Small intestine (tissue), 7 donors: ENCODE data around the gene INSL6. TPM values are rescaled to one million over a fixed set of nuclear protein-coding genes. Genes with fewer than 3 reads are reported as not detected.
"Not testable (repeated sequence)": the region's sequence is repeated elsewhere in the genome, so short reads cannot be mapped to it uniquely, and the experiment has no call there.

Source experiments
- DNase-seq, 2 donors: peaks; one replicate each; pipeline versions ENCODE4 v3.0.0 to v3.0.0-alpha.2; 2013
- FAIRE-seq: peaks from 2 replicates; lab custom pipeline; 2012; peaks lifted over from hg19 to GRCh38; lab: Jason Lieb, UNC
- H3K27ac ChIP-seq, 3 donors: one replicate each; pipeline ENCODE4 v1.5.1; 2013; ENCODE audit warnings: low read length in 2 of 3, mild to moderate bottlenecking in 2 of 3, control low read depth in 1 of 3, inconsistent platforms in 1 of 3, low read depth in 1 of 3, moderate library complexity in 1 of 3
- H3K27me3 ChIP-seq, 3 donors: one replicate each; pipeline ENCODE4 v1.6.1; 2013; ENCODE audit warnings: low read length in 3 of 3, inconsistent platforms in 1 of 3; ENCODE audit not compliant: control insufficient read depth in 3 of 3, insufficient read depth in 3 of 3
- H3K36me3 ChIP-seq, 3 donors: one replicate each; pipeline ENCODE4 v1.6.1; 2013; ENCODE audit warnings: low read length in 3 of 3, inconsistent platforms in 1 of 3, low read depth in 1 of 3, mild to moderate bottlenecking in 1 of 3, moderate library complexity in 1 of 3; ENCODE audit not compliant: control insufficient read depth in 3 of 3, insufficient read depth in 2 of 3
- H3K4me1 ChIP-seq, 3 donors: one replicate each; pipeline ENCODE4 v1.6.1; 2013; ENCODE audit warnings: low read length in 2 of 3, inconsistent platforms in 1 of 3, low read depth in 1 of 3, mild to moderate bottlenecking in 1 of 3, moderate library complexity in 1 of 3; ENCODE audit not compliant: control insufficient read depth in 3 of 3, insufficient read depth in 2 of 3
- H3K4me3 ChIP-seq, 3 donors: one replicate each; pipeline ENCODE4 v1.5.1; 2013; ENCODE audit warnings: low read length in 3 of 3, control low read depth in 1 of 3, inconsistent platforms in 1 of 3, low read depth in 1 of 3, mild to moderate bottlenecking in 1 of 3, moderate library complexity in 1 of 3
- H3K9me3 ChIP-seq, 2 donors: one replicate each; pipeline ENCODE4 v1.6.1; 2013; ENCODE audit warnings: low read depth in 1 of 2, low read length in 1 of 2; ENCODE audit not compliant: control insufficient read depth in 2 of 2, insufficient read depth in 1 of 2
- WGBS, 3 donors: extraction: QIAGEN DNeasy Blood & Tissue Kit; methylation state at CpG; one replicate each; pipeline ENCODE4 v1.1.7; 2013; 5-methylcytosine and 5-hydroxymethylcytosine counted together
- polyA plus RNA-seq, 4 donors: library from polyadenylated mRNA; stranded (reverse) in 3 of 4; unstranded in 1 of 4; fragments of 200-250 nt in 3 of 4; fragments of 120-200 nt in 1 of 4; gene quantifications; one replicate each; pipeline versions ENCODE4 v1.2.1 to v1.2.3, GENCODE V29; 2013
- donor health status: healthy with polysubstance abuse.
- donor health status: control.
- donor health status: control.
- donor health status: Bipolar disorder and iron deficiency.
- donor health status: healthy.

Gene INSL6
- polyA plus RNA-seq, 4 donors, result 0.44 TPM; not detected in 3

DNA sequence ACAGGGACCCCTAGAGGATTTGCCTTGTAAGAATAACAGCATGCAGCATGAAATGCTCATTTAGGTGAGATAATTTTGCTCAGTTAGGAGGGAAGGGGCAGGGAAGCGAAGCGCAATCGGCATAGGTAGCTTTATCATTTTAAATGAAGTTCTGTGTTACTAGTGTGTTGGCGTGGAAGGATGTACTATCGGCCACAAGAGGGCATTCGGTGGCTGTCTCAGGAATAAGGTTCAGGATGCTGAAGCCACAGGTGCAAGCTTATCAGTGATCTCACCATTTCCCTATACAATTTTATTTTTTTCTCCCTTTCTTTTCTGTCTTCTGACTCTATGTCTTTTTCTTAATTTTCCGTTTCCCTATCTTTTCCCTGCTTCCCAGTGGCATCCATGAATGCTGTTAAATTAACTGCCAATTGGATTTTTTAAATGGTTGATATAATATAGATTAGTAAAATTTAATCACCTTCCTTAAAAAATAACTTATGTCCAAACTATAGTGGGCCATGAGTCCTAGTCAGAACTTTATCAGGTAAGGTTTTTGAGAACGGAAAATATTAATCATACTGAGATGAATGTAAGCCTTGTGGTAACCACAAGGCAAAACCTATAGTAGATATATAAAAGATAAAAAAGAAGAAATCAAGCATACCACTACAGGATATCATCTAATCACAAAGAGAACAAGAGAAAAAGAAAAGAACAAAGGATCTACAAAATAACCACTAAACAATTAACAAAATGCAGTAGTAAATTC, 1.2 kb upstream of the INSL6 start:
- 17 to 24% (median 20%) methylated on average over 8 of the region's 8 CpGs for WGBS, 3 donors
- Histone ChIP-seq H3K36me3 (no peaks in the 10 kb centered on the region), H3K9me3 (no peaks in the 10 kb centered on the region), H3K4me3 (no peak overlapping the region), H3K27ac (no peak overlapping the region), H3K4me1 (no peaks in the 10 kb centered on the region), H3K27me3 (peaks cover 0 to under 1% (median 0%) of the 10 kb centered on the region in 3 donors)
- DNase-seq, result peak; percentile 62 to 72
- no peak for FAIRE-seq

DNA sequence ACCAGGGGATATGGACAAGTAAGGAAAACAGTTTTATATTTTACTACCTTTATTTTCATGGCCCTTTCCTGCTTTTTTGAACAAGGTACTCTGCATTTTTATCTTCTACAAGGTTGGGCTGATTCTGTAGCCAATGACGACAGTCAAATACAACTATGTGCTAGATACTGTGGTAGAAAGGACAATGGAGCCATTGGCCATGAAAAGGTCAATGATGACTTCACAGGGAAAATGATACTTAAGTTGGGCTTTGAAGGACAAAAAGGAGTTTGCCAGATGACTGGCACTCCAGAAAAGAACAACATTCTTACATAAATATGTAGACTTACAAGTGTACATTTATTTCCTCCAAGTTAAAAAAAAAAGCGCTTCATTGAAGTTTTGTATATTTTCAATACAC, 663 bp downstream of the INSL6 start:
- DNase-seq (no peak), FAIRE-seq (no peak)
- no peaks in the 10 kb centered on the region for H3K27me3 ChIP-seq
- no peak overlapping the region for H3K27ac ChIP-seq
- H3K9me3 ChIP-seq, result peaks cover 0 to 2% of the 10 kb centered on the region in 2 donors
- no peaks in the 10 kb centered on the region for H3K4me1 ChIP-seq
- 94 to 96% (median 96%) methylated on average over 2 of the region's 2 CpGs for WGBS, 3 donors
- H3K4me3 ChIP-seq, result no peak overlapping the region
- no peaks in the 10 kb centered on the region for H3K36me3 ChIP-seq

DNA sequence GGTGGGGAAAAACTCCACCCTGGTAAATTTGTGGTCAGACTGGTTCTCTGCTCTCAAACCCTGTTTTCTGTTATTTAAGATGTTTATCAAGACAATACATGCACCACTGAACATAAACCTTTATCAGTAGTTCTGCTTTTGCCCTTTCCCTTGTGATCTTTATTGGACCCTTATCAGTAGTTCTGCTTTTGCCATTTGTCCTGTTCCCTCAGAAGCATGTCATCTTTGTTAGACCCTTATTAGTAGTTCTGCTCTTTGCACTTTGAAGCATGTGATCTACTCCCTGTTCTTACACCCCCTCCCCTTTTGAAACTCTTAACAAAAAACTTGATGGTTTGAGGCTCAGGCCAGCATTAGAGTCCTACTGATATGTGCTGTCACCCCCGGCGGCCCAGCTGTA, 4.8 kb downstream of the INSL6 start:
- not testable (repeated sequence) for H3K9me3 ChIP-seq, H3K36me3 ChIP-seq, FAIRE-seq, DNase-seq, H3K4me1 ChIP-seq, H3K27me3 ChIP-seq, H3K4me3 ChIP-seq, H3K27ac ChIP-seq
- 87 to 93% (median 91%) methylated on average over 2 of the region's 2 CpGs for WGBS, 3 donors

DNA sequence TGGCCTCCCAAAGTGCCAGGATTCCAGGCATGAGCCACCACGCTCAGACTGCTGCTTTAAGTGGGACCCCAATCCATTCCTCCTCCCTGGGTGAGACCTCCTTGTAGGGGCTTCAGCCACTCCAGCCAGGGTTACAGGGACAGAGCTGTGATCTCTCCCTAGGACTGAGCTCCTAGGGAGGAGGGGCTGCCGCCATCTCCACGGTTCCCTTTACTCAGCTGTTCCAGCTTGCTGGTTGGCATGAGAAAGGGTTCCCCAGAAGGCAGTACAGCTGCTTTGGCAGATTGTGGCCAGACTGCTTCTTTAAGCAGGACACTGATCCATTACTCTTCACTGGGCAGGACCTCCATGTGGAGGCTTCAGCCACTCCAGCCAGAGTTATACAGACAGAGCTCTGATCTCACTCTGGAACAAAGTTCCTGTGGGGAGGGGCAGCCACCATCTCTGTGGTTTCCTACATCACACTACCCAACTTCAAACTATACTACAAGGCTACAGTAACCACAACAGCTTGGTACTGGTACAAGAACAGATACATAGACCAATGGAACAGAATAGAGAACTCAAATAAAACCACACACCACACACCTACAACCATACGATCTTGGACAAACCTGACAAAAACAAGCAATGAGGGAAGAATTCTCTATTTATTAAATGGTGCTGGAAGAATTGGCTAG, 7.2 kb downstream of the INSL6 start:
- WGBS, 3 donors, result 83 to 84% (median 84%) methylated on average over 4 of the region's 4 CpGs
- Histone ChIP-seq H3K4me3 (no peak overlapping the region), H3K36me3 (no peaks in the 10 kb centered on the region), H3K27me3 (no peaks in the 10 kb centered on the region), H3K4me1 (no peaks in the 10 kb centered on the region), H3K27ac (no peak overlapping the region), H3K9me3 (peaks cover 0 to 4% of the 10 kb centered on the region in 2 donors)
- FAIRE-seq (no peak), DNase-seq (no peak)

GRCh38 chr9:5146241-5146640, 39.2 kb downstream of the INSL6 start:
- Histone ChIP-seq H3K36me3 (peaks cover 2 to 5% (median 3%) of the 10 kb centered on the region in 3 donors), H3K9me3 (peaks cover 0 to 14% of the 10 kb centered on the region in 2 donors), H3K4me1 (no peaks in the 10 kb centered on the region), H3K27me3 (no peaks in the 10 kb centered on the region), H3K27ac (no peak overlapping the region), H3K4me3 (no peak overlapping the region)
- 94 to 100% (median 95%) methylated on average over 1 of the region's 1 CpG for WGBS, 3 donors
- DNase-seq, result no peak
- FAIRE-seq, result no peak

DNA sequence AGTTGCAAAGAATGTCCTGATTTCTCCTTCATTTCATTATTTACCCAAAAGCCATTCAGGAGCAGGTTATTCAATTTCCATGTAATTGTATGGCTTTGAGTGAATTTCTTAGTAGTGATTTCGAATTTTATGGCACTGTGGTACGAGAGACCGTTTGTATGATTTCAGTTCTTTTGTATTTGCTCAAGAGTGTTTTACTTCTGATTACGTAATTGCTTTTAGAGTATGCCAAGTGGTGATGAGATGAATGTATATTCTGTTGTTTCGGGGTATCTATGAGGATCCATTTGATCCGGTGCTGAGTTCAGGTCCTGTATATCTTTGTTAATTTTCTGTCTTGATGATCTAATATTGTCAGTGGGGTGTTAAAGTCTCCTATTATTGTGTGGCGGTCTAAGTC, 41.2 kb downstream of the INSL6 start:
- peaks cover 0 to 14% of the 10 kb centered on the region in 2 donors for H3K9me3 ChIP-seq
- DNase-seq, result no peak
- peaks cover 2 to 5% (median 3%) of the 10 kb centered on the region in 3 donors for H3K36me3 ChIP-seq
- no peak overlapping the region for H3K27ac ChIP-seq
- WGBS, 3 donors, result 91 to 96% (median 95%) methylated on average over 7 of the region's 7 CpGs
- no peaks in the 10 kb centered on the region for H3K4me1 ChIP-seq
- no peaks in the 10 kb centered on the region for H3K27me3 ChIP-seq
- no peak overlapping the region for H3K4me3 ChIP-seq
- FAIRE-seq, result no peak

DNA sequence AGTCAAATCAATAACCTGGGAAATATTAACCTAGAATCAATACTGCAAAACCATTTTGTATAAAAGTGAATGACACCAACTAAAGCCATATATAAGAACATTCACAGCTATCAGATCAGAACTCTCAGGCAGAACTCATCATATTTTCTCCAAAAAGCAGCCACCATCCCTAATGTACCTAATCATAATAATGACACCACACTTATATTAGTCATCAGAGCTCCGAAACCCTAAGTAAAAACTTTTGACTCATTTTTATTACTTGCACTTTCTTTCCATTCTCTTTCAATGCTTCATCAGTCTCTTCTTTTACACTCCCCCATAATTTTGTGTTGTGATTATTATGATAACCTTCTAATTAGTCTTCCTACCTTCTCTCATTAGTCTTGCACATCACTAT, 45.3 kb downstream of the INSL6 start:
- Histone ChIP-seq H3K36me3 (no peaks in the 10 kb centered on the region), H3K4me3 (no peak overlapping the region)

GRCh38 chr9:5122516-5122915, 62.9 kb downstream of the INSL6 start:
- DNase-seq (no peak), FAIRE-seq (no peak)
- H3K9me3 ChIP-seq, result no peaks in the 10 kb centered on the region
- peaks cover 0 to 4% (median 2%) of the 10 kb centered on the region in 3 donors for H3K36me3 ChIP-seq
- no peak overlapping the region for H3K4me3 ChIP-seq
- 92 to 98% (median 95%) methylated on average over 3 of the region's 3 CpGs for WGBS, 3 donors
- no peaks in the 10 kb centered on the region for H3K4me1 ChIP-seq
- no peaks in the 10 kb centered on the region for H3K27me3 ChIP-seq
- H3K27ac ChIP-seq, result no peak overlapping the region

More for the DNA sequence above, 45.3 kb downstream of the INSL6 start:
- DNase-seq (no peak), FAIRE-seq (no peak)
- H3K27me3 ChIP-seq, result no peaks in the 10 kb centered on the region
- H3K27ac ChIP-seq, result no peak overlapping the region
- WGBS, 3 donors, result 64 to 86% (median 75%) methylated on average over 1 of the region's 1 CpG
- no peaks in the 10 kb centered on the region for H3K4me1 ChIP-seq
- H3K9me3 ChIP-seq, result no peaks in the 10 kb centered on the region
